HG02970 (cell line): Measurements from ENCODE around the gene CPNE1.

ENCODE experiments used
- ATAC-seq: cut with Tn5 transposase; IDR thresholded peaks from one replicate; pipeline ENCODE4 v1.9.1; 2021; ENCODE audit warnings: mild to moderate bottlenecking, moderate library complexity, moderate number of reproducible peaks; ENCODE audit not compliant: unreplicated experiment, low FRiP score

The CPNE1 gene

DNA sequence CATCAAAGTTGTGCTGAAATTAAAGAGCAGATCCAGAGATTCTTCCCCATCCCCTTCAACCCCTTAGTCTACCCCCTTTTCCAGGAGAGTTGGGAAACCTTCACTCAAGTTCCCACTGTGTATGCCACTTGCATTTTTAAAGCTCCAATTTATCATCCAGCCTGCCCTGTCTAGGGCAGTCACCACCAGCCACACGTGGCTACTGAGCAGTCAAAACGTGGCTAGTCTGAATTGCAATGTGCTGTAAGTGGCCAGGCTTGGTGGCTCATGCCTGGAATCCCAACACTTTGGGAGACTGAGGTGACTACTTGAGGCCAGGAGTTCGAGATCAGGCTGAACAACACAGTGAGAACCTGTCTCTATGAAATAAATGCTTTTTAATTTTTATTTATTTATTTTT is 87.9 kb downstream of the CPNE1 start:
- ATAC-seq, result no peak
